ELR (cell line): ENCODE results near the gene ATP9A.
"Not testable (repeated sequence)": the region's sequence is repeated elsewhere in the genome, so short reads cannot be mapped to it uniquely, and the experiment has no call there.

ENCODE experiments used
- DNase-seq: peaks from one replicate; pipeline ENCODE4 v3.0.0-alpha.2; 2015; ENCODE audit warnings: low read depth

The ATP9A gene

GRCh38 chr20:51688600-51689244, 79.5 kb downstream of the ATP9A start:
- no peak for DNase-seq

GRCh38 chr20:51687630-51688029, 80.6 kb downstream of the ATP9A start:
- no peak for DNase-seq

- peak; percentile 86 for DNase-seq
Measured at GRCh38 chr20:51687108-51687507, 81.1 kb downstream of the ATP9A start.

- DNase-seq = not testable (repeated sequence)
Measured at GRCh38 chr20:51685494-51685893, 82.7 kb downstream of the ATP9A start.

GRCh38 chr20:51680067-51680749, 88.0 kb downstream of the ATP9A start:
- no peak for DNase-seq

- DNase-seq = no peak
Measured at GRCh38 chr20:51679254-51679921, 88.8 kb downstream of the ATP9A start.

- no peak for DNase-seq
Measured at GRCh38 chr20:51678026-51678697, 90.0 kb downstream of the ATP9A start.

- no peak for DNase-seq
Measured at GRCh38 chr20:51668947-51669346, 99.2 kb downstream of the ATP9A start.

GRCh38 chr20:51668515-51668914, 99.7 kb downstream of the ATP9A start:
- DNase-seq = no peak

GRCh38 chr20:51667491-51667890, 100.7 kb downstream of the ATP9A start:
- no peak for DNase-seq

- no peak for DNase-seq
Measured at GRCh38 chr20:51667002-51667408, 101.2 kb downstream of the ATP9A start.

GRCh38 chr20:51666126-51666525, 102.1 kb downstream of the ATP9A start:
- no peak for DNase-seq

- DNase-seq = no peak
Measured at GRCh38 chr20:51665543-51666118, 102.6 kb downstream of the ATP9A start.

GRCh38 chr20:51661609-51662178, 106.5 kb downstream of the ATP9A start:
- peak; percentile 78 for DNase-seq

GRCh38 chr20:51660672-51661608, 107.2 kb downstream of the ATP9A start:
- DNase-seq = peak; percentile 92

- no peak for DNase-seq
Measured at GRCh38 chr20:51659491-51660050, 108.6 kb downstream of the ATP9A start.

GRCh38 chr20:51656726-51657260, 111.4 kb downstream of the ATP9A start:
- DNase-seq = no peak

- not testable (repeated sequence) for DNase-seq
Measured at GRCh38 chr20:51656089-51656488, 112.1 kb downstream of the ATP9A start.

GRCh38 chr20:51654495-51654894, 113.7 kb downstream of the ATP9A start:
- DNase-seq = no peak

GRCh38 chr20:51654060-51654459, 114.1 kb downstream of the ATP9A start:
- DNase-seq = no peak
